Ammon's horn (tissue), 1 donor: ENCODE data around the gene STX18.
"Not testable (repeated sequence)": the region's sequence is repeated elsewhere in the genome, so short reads cannot be mapped to it uniquely, and the experiment has no call there.

Experiments
- DNase-seq: peaks from one replicate; pipeline ENCODE4 v3.0.0-alpha.2; 2016; ENCODE audit warnings: low spot score

Gene STX18

DNA sequence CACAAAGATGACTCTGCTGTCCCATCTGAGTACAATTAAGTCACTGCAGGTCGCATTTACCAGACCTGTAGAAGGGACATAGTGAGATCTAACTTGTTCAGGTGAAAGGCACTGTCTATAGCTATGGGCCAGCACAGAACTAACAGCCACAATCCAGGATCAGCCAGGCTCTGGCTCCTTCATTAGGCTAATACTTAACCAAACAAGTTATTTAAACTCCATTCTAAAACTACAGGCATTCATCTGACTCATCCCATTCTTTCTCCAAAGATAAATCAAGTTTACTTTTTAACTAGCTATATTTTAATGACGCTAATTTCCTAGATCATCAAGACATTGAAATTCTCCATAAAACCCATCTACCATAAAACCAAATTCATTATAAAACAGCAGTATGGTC lies 62.5 kb downstream of the STX18 start:
- no peak for DNase-seq

DNA sequence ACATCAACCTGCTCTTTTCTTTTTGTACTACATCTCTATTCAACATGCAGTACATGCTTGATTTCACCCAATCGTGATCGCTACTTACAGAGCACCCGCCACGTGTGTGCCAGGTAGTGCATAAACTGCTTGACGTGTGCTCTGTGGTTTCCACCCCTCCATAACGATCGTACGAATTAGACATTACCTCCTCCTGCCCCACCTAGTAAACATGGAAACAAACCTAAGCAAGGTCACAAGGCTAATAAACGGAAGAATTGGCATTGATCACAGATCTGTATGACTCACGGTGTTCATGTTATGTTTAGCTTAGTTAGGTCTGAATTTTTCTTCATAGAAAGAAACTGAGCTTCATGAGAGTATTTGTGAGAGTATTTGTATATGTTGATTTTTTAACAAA lies 64.1 kb downstream of the STX18 start:
- DNase-seq = no peak

DNA sequence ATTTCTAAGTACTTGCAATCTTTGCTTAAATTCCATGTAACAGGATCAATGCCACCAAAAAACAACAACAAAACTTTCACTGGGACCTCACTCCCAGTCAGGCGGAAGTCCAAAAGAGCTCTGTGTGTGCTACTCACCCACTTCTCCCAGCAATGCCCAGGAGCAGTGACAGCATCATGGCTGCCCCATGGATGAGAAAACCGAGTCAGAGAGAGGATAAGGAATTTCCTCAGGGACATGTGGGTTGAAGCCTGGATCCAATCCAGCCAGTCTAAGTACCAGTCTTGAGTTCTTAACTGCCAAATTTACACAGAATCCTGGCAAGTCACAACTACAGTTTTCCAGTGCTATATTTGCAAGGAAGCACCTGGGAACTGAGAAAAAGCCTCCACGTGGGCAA lies 64.5 kb downstream of the STX18 start:
- no peak for DNase-seq

DNA sequence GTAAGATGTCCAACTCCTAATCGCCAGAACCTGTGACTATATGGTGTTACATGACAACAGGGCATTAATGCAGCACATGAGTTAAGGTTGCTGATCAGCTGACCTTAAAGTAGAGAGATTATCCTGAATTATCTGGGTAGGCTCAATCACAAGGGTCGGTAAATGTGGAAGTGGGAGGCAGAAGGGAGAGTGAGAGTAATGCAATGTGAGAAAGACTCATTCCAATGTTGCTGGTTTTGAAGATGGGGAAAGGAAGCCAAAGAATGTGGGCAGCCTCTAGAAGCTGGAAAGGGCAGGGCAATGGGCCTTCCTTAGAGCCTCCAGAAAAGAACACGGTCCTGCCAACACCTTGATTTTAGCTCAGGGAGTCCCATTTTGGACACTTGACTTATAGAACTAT lies 67.4 kb downstream of the STX18 start:
- DNase-seq = no peak

DNA sequence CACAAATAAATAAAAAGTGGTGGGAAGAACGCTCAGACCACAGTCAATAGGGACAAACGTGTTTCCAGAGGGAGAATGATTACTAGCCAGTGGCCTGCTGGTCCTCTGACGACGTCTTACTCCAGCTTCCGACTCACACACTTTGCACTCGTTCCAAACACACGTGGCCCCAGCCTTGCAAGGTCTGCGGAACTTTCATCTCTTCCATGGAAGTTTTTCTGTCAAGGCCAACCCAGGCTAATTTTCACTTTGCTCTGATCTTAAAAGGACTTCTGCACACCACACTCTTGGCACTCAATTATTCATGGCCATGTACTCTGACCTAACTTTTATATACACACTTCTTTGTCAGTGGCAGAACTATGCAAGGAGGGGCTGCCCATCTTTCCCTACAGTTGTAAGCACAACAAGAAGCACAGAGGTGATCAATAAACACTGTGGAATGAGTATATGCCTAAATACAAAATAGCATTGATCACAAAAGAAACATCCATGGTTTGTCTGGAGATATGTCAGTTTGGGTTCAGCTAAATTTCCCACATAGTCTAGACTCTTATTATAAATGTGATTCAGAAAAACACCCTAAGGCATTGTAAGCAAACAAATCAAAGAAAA lies 69.4 kb downstream of the STX18 start:
- DNase-seq = no peak

DNA sequence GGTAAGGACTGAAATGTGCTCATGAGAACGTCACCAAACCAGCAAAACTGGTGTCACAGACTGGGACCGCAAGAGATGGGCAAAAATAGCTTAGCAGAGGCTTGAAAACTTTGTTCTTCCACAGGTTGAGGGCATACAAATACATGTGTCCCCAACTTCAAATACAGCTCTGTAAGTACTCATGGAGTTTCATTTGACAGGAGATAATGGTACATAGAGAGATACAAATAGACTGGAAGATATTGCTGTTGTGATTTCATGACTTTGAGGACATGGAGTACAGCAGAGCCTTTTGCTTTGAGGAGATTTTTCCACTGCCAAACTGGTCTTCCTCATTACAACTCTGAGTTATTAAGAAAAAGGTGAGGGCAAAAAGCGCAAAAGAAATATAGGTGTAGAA lies 70.7 kb downstream of the STX18 start:
- no peak for DNase-seq

DNA sequence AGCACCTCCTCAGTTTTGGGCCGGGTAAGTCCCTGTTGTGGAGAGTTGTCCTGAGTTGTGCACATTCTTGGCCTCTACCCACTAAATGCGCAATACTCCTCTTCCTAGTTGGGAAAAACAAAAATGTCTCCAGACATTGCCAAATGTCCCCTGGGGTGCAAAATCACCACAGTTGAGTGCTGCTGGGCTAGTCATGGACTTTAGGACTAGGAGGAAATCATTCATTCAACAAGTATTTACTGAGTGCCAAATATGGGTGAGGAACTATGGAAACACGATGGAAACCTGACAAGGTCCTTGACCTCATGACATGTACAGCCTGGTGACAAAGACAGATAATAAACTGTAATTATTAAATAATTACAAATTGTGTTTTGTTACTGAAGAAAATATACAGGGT lies 71.6 kb downstream of the STX18 start:
- DNase-seq = no peak

DNA sequence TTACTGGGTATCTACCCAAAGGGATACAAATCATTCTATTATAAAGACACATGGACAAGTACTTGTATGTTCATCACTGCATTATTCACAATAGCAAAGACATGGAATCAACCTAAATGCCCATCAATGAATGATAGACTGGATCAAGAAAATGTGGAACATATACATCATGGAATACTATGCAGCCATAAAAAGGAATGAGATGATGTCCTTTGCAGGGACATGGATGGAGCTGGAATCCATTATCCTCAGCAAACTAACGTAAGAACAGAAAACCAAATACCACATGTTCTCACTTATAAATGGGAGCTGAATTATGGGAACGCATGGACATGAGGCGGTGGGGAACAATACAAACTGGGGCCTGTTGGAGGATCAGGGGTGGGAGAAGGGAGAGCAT lies 76.6 kb downstream of the STX18 start:
- DNase-seq = not testable (repeated sequence)

DNA sequence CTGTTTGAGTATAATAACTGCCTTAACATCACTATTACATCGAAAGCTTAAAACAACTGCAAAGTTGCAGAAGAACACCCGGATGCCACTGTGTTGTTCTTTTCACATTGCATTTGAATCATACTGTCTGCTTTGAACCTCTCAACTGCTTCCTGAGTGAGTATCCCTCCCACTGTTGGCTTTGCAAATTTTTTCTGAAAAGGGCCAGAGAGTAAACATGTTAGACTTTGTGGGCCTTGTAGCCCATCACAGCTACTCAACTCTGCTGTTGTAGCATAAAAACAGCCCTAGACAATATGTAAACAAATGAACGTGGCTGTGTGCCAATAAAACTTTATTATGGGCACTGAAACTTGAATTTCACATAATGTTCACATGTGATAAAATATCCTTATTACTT lies 78.9 kb downstream of the STX18 start:
- no peak for DNase-seq

DNA sequence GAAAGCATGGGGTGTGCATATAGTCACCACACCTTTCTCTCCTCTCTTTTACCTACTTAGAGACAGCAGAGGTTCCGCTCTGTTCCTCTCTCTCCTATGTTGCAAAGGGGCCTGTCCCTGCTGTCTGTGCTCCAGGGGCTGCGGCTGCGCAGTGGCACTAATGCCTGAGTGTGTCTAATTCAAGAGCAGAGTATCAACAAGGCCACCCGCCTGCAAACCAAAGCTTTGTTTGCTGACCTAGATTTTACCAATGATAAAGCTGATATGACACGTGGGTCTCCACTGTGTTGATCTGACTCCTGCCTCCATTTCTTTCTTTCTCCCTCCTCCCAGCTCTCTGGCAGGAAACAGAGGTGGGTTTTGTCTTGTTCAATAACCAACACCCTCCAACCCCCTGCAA lies 80.0 kb downstream of the STX18 start:
- DNase-seq = no peak

DNA sequence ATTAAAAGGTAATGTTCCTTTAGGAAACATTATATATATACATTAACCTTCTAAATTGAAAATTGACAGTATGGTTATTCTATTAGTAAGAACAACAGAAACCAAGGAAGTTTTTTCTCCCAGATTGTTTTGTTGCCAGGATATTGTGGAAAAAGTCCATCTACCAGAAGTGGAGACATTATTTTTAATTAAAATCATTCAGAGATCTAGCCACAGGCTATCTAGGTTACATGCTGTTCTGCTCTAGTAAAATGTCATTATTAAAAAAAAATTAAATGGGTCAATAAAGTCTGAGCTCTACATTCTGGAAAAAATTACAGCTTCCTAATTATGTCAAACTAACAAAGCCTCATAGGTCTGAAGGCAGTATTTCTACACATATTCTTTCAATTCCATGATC lies 80.7 kb downstream of the STX18 start:
- no peak for DNase-seq

DNA sequence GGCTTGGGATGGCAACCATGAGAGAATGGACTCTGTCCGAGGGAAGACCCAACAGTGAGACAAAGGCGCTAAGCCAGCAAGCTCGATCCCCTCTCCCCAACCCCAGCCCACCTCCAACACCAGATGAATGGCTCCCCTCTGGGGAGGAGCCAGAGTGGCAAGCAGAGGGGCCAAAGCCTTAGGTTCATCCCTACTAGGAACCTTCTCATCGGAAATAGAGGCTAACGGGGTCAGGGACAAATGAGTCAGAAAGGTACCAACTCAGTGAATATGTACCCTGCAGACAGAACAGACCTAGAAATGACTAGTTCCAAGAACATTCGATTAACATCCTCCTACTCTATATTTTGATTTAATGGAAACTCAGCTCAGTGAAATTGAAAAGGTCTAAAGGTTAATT lies 81.1 kb downstream of the STX18 start:
- DNase-seq = no peak

DNA sequence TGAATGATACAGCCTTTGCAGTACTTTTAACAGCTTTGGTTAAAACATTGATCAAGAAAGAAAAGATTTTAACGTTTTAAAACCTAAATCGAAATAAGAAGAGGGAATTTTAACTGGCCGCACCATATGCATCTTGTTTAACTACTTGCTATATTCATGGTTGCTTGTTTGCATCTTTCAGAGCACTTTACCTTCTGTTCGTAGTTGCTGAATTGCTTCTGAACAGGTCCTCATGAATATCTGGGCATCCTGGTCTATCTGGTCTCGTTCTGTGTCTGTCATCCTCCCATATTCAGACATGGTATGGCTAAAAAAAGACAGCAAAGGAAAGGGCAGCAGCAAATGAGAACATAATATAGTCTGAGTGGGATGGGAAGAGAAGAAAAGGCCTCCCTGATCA lies 82.7 kb downstream of the STX18 start:
- no peak for DNase-seq

DNA sequence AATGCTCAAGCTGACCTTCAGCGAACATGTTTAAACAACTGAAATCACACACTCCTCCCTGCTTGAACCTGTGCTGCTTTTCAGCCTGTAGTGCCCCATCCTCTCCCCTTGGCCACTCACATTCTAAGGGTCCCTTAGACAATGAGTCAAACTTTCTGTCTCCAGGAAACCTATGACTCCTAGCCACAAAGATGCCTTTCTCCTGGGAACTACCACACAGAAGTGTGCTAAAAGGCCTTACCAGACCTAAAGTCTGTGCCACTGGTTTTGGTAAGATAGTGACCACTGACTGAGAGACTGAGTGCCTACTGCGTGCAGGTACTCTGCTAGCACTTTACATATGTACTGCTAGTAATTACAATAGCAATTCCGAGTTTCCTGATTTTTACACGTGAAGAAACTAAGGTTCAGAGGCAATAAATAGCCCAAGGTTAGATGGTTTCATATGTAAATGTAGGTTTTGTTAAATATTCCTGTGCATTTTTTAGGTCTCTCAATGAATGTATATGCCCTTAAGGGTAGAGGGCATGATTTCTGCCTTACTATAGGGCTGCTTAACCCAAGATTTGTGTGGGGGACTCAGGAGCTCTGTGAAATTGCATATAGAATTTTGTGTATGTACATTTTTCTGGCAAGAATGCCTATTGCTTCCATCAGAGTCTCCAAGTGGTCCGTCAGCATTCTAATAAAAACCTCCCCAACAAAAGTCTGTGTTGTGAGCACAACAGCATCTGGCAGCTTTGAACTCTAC lies 83.9 kb downstream of the STX18 start:
- DNase-seq = no peak

DNA sequence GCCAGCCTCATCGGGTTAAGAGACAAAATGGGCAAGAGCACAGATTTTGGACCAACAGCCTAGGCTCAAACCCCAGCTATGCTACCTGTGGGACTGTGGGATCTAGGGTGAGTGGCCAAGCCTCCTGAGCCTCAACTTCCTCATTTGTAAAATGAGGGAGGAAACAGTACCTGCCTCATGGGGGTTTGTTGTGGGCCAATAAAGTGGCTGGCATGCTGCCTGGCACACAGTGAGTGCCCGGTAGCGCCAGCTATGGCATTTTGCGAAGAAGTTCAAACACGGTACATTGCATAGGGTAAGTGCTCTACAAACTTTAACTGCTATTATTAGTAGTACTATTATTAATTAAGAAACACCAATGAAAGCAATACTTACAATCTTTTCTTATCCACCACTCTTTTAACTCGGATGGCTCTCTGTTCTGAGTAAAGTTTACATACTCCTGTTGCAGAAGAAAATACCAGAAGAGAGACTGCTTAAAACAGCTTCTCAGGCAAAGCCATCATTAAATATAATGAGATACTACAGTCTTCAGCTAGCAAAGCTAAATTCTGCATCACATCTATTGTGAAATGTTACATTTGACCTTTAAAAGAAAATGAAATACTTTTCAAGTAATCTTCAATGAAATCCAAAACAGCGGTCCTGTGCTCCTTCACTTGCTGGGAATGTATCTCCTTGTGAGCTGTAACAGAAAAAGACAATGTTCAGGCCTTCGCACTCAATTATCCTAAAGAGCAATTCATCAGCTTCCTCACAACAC lies 84.9 kb downstream of the STX18 start:
- DNase-seq = no peak

DNA sequence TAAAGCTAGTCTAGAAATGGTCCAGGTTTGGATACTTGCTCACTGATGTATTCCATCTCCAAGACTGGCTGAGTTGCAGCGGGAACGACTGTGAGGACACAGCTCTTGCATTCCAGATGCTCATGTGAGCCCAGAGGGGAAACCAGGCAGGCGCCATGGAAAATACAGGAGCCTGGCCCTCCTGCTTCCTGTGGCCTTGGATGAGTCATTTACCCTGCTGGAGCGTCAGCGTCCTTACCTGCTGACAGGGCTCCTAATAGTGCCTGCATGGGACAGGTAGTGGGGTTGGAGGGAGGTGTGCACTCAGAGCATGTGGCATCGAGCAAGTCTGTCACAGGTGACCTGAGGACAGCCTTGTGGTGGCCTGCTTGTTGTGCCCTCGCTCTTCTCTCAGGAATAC lies 85.5 kb downstream of the STX18 start:
- DNase-seq = no peak

DNA sequence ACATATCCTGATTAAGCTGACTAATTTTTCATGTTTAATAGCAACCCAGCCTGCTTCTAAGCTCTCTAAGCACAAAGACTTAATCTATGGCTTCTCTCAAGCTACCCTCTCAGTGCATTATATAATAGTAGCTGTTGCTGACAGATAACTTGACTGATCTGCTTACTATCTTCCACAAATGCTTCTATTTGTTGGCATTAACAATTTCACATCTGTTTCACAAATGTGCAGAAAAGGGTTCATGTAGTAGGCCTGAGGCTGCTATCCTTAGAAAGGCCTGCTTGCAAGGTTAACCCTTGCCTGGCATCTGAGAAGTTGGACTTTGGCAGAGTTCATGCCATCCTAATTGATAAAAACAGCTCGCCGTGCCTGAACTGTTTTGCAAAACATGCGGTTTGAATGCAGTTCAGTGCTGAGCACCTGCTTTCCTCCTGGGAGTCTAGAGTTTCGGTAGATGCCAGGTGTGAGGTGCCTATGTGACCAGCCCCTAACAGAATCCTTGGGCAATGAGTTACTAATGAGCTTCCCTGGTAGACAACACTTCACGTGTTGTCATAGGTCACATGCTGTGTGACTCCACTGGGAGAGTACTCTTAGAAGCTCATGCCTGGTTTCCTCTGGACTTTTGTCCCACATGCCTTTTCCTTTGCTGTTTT lies 86.5 kb downstream of the STX18 start:
- DNase-seq = no peak

DNA sequence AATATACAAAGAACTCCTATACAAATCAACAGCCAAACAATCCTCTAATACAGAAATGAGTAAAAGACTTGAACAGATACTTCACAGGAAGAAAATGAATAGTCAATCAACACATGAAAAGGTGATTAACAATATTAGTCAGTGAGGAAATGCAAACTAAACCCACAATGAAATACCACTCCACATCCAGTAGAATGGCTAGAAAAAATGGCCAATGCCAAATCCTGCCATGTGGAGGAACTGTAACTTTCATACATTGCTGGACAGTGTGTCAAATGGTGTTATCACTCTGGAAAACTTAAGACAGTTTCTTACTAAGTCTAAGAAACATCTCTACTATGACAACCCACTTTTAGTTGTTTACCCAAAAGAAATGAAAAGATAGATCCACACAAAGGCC lies 95.4 kb downstream of the STX18 start:
- DNase-seq = no peak

DNA sequence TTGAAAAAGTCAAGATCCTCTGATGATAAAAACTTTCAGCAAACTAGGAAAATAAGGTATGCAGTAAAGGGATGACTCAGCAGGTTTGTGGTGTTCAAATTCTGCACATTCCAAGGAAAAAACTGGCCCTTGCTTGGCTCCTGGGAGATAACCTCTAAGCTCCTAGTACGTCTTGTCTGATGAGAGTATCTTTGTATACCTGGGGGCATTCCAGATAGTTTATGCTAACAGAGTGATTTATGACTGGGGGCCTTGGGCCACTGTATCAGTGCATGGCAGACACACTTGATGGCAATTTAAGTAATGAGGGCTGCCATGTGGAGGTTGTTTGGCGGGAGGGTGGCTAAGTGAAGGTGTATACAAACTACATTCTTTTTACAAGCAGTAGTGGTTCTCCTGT lies 98.0 kb downstream of the STX18 start:
- no peak for DNase-seq

DNA sequence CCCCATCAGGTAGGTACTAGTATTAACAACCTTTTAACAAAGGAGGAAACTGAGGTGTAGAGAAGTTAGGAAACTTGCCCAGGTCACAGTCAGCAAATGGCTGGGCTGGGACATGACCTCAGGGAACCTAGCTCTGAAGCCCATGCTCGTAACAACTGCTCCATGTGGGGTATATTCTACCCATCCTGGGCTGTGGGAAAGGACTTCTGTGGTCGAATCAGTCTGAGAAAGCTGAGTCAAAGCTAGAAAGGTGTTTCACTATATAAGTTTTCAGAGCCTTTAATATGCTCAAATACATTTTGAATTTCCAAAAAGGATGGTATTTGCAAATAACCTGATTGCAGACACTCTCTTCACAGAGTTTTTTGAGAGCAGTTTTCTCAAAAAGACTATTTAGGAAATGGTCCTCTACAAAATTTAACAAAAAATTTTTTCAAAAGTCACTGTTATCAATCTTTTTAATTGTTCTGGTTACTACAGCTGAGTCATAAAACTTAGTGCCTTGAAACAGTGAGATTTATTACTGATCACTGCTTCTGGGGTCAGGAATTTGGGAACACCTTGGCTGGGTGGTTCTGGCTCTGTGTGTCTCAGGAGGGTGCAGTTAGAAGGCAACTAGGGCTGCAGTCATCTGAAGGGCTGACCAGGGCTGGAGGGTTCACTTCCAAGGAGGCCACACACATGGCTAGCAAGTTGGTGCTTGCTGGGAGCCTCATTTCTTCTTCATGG lies 101.4 kb downstream of the STX18 start:
- DNase-seq = no peak

DNA sequence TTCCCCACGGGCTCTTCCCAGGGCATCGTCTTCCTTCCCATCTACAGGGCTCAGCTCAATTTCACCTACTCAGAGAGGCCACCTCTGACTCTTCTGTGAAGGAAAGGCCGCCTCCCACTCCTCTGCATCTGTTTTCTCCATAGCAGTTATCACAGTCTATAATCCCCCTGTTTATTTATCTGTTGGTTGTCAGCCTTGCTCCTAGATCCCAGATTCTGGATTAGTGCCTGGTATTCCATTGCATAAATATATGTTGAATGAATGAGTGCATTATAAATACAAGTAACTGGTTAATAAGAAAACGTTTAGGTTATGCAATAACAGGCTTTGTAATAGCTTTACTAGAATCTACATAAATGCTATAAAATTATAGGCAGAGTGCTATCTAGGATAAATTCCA lies 102.1 kb downstream of the STX18 start:
- DNase-seq = no peak

DNA sequence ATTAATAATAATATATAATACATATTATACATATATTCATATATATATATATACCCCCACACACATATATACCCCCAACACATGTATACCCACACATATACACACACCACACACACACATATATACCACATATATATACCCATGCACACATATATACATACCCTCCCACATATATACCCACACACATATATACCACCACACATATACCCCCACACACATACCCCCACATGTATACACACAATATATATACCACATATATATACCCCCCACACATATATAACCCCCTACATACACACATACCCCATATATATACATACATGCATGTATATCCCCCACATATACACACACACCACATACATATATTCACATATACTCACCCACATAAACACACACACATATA lies 103.0 kb downstream of the STX18 start:
- DNase-seq = no peak
